ENCODE measurements around the gene GNPTG. TPM values are rescaled to one million over a fixed set of nuclear protein-coding genes. Genes with fewer than 3 reads are reported as not detected.

The GNPTG gene
- total RNA-seq, 1 donor from 2014 or later = 40.2 TPM

DNA sequence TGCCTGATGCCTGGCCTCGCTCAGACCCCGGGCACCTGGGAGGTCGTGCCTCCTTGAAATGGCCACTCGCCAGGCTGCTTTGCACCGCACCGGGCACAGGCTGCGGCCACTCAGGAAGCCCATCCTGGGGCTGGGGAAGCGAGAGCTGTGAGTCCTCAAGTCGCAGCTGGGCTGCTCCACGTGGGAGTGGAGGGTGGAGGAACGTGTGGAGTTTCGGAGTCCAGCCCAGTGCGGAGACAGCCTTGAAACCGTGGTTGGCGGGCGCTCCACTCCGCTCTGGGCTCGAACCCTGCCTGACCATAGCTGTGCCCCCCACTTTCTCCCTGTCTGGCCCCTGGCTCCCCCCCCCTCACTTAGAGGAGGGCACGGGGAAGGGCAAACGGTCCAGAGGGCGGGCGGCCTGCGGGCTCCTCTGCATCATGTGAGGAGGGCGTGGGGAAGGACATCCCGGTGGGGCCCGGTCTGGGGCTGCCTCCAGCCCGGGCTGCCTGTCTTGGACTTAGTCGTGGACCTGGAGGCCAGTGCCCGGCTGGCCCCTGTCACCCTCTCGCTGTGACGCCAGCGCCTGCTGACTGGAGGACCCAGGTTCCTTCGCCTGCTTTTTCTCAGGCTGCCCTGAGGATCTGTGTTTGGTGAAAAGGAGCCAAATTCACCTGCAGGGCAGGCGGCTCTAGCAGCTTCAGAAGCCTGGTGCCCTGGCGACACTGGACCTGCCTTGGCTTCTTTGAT is 39.8 kb upstream of the GNPTG start:
- no peaks in the 10 kb centered on the region for H3K27me3 Mint-ChIP-seq

DNA sequence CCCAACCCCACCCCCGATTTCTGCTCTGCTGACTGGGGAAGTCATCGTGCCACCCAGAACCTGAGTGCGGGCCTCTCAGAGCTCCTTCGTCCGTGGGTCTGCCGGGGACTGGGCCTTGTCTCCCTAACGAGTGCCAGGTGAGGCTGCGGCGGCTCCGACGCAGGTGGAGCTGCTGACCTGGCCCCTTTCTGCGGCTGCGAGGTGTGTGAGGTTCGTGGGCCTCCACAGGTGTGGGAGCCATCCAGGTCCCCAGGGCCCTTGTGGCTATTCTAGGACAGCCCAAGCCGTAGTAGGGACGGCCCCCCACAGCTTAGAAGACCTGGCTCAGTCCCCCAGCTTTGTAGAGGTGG is 39.3 kb upstream of the GNPTG start:
- no peak for DNase-seq
- intact Hi-C loops (cut with micrococcal nuclease) = no loop called here
- ATAC-seq (ENCODE audit: low read depth) = no peak
- TF ChIP-seq, protein P1, sequence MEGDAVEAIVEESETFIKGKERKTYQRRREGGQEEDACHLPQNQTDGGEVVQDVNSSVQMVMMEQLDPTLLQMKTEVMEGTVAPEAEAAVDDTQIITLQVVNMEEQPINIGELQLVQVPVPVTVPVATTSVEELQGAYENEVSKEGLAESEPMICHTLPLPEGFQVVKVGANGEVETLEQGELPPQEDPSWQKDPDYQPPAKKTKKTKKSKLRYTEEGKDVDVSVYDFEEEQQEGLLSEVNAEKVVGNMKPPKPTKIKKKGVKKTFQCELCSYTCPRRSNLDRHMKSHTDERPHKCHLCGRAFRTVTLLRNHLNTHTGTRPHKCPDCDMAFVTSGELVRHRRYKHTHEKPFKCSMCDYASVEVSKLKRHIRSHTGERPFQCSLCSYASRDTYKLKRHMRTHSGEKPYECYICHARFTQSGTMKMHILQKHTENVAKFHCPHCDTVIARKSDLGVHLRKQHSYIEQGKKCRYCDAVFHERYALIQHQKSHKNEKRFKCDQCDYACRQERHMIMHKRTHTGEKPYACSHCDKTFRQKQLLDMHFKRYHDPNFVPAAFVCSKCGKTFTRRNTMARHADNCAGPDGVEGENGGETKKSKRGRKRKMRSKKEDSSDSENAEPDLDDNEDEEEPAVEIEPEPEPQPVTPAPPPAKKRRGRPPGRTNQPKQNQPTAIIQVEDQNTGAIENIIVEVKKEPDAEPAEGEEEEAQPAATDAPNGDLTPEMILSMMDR (IDR thresholded peaks at IDR 0.05) = no peak
- Mint-ChIP-seq H3K9me3 (no peaks in the 10 kb centered on the region), H3K4me3 (peak overlapping the region; percentile 19), H3K27me3 (no peaks in the 10 kb centered on the region), H3K4me1 (peaks cover 46% of the 10 kb centered on the region), H3K36me3 (ENCODE audit: low read depth) (peaks cover 55% of the 10 kb centered on the region), H3K27ac (peak overlapping the region; percentile 50)
- CTCF ChIA-PET = no interaction called here
- POLR2A ChIA-PET = interaction anchor here (1.0 to 2.6 kb wide), 2 partner anchors 30 to 652 kb away, joined by 4 to 18 read pairs; partner anchors contain the start of gene RPS2

More for the DNA sequence above, 39.8 kb upstream of the GNPTG start:
- Mint-ChIP-seq H3K36me3 (ENCODE audit: low read depth) (peaks cover 50% of the 10 kb centered on the region), H3K4me1 (peaks cover 46% of the 10 kb centered on the region), H3K27ac (no peak overlapping the region), H3K4me3 (peak overlapping the region; percentile 98), H3K9me3 (no peaks in the 10 kb centered on the region)
- intact Hi-C loops (cut with micrococcal nuclease) = loop anchor here (2.0 kb wide), 1 partner anchor 15 kb away; no protein-coding TSS in a partner anchor
- TF ChIP-seq, protein P1 (IDR thresholded peaks at IDR 0.05) = no peak
- no peak for ATAC-seq (ENCODE audit: low read depth)
- ChIA-PET POLR2A (interaction anchor here (1.0 to 2.6 kb wide), 2 partner anchors 31 to 653 kb away, joined by 4 to 18 read pairs; partner anchors contain the start of gene RPS2), CTCF (interaction anchor here (1.5 kb wide), 1 partner anchor 20 kb away, joined by 4 read pairs; no protein-coding TSS in a partner anchor)
- no peak for DNase-seq

DNA sequence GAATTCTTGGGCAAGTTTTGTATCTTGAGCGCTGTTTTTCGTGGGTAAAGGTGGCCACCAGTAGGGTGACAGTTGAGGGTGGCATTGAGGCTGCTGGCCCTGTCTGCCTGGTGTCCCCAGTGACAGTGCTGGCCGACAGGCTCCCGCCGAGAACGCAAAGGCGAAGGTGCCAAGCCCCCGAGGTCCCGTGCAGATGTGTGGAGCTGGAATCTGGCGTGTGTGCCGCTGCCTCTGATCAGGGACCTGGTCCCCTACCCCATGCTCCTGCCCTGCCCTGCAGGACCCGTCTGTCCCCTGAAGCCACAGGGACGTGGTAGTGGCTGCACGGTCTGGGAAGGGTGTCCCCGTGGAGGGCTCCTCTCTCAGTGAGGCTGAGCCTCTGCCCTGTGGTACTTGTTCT is 38.8 kb upstream of the GNPTG start:
- intact Hi-C loops (cut with micrococcal nuclease) = no loop called here

DNA sequence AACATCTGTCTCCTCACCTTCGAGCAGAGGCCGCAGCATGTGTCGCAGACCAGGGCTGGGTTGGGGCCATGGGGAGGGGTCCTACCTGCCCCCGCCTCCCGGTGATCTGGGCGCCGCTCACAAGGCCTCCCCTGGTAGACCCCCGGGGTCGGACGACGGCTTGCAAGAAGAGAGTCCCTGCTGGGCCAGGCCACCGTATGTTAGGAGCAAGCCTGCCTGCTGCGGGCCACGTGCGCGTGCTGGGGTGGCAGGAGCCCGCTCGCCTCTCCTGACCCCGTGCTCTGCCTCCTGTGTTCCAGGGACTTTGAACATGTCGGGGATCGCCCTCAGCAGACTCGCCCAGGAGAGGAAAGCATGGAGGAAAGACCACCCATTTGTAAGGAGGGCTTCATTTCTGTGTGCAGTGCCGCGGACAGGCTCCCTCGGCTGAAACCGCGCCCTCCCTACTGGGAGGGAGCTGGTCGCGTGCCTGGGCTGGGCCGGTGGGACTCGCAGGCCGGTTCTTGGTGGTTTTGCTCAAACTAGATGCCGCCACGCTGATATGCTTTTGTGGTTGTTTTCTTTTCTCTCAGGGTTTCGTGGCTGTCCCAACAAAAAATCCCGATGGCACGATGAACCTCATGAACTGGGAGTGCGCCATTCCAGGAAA is 37.9 kb upstream of the GNPTG start:
- POLR2A ChIA-PET = no interaction called here
- Mint-ChIP-seq H3K27ac (no peak overlapping the region), H3K27me3 (no peaks in the 10 kb centered on the region), H3K4me1 (peaks cover 39% of the 10 kb centered on the region), H3K4me3 (no peak overlapping the region), H3K9me3 (no peaks in the 10 kb centered on the region), H3K36me3 (ENCODE audit: low read depth) (peaks cover 69% of the 10 kb centered on the region)
- intact Hi-C loops (cut with micrococcal nuclease) = no loop called here
- DNase-seq (no peak), ATAC-seq (ENCODE audit: low read depth) (no peak)
- CTCF ChIA-PET = no interaction called here
- TF ChIP-seq, protein P1 (IDR thresholded peaks at IDR 0.05) = no peak

More for the DNA sequence above, 38.8 kb upstream of the GNPTG start:
- ChIA-PET POLR2A (interaction anchor here (0.6 to 2.6 kb wide), 4 partner anchors 30 to 652 kb away, joined by 3 to 18 read pairs (median 7); partner anchors contain the start of gene RPS2), CTCF (no interaction called here)
- peaks cover 60% of the 10 kb centered on the region for H3K36me3 Mint-ChIP-seq (ENCODE audit: low read depth)
- H3K4me3 Mint-ChIP-seq = peak overlapping the region; percentile 19
- H3K9me3 Mint-ChIP-seq = no peaks in the 10 kb centered on the region
- peak overlapping the region; percentile 50 for H3K27ac Mint-ChIP-seq
- no peak for ATAC-seq (ENCODE audit: low read depth)
- peaks cover 43% of the 10 kb centered on the region for H3K4me1 Mint-ChIP-seq
- TF ChIP-seq, protein P1 (IDR thresholded peaks at IDR 0.05) = no peak
- DNase-seq = no peak
- no peaks in the 10 kb centered on the region for H3K27me3 Mint-ChIP-seq

DNA sequence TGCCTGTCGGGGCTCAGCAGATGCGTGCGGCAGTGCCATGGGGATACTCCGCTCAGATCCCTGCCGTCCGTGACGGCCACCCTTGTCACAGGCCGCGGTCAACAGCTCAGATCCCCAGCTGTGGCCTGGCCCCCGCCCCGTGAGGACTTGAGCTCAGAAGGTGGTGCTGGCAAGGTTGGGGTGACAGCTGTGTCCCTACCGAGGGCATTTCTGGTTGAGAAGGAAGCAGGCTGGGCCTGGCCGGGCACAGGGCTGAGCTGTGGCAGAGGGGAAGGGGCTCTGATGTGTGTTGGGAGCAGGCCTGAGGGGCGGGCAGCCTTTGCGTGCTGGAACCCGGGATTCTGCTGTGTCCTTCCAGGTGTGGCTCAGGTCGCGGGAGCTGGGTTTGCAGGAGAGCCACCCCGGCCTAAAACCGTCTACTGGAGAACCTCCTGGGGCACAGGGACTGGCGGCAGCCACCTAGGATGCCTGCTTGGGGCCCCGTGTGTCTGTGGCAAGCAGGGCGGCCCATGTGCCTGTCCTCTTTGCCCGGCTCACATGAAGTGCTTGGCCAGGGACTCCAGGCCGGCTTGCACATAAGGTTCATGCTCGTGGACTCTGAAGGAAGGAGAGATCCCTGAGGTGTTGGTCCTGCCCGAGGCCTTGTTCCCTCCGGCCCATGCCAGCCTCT is 37.2 kb upstream of the GNPTG start:
- intact Hi-C loops (cut with micrococcal nuclease) = no loop called here
- no peaks in the 10 kb centered on the region for H3K27me3 Mint-ChIP-seq
- no peak for ATAC-seq (ENCODE audit: low read depth)
- TF ChIP-seq, protein P1 (IDR thresholded peaks at IDR 0.05) = no peak
- H3K27ac Mint-ChIP-seq = no peak overlapping the region
- POLR2A ChIA-PET = no interaction called here
- no peak for DNase-seq
- peaks cover 39% of the 10 kb centered on the region for H3K4me1 Mint-ChIP-seq
- CTCF ChIA-PET = no interaction called here
- H3K36me3 Mint-ChIP-seq (ENCODE audit: low read depth) = peaks cover 75% of the 10 kb centered on the region
- H3K4me3 Mint-ChIP-seq = no peak overlapping the region
- no peaks in the 10 kb centered on the region for H3K9me3 Mint-ChIP-seq
